IMR-90 (cell line): ENCODE results near the gene ATP12A.

ENCODE experiments used
- CHD1 ChIP-seq: IDR thresholded peaks from 2 replicates; pipeline ENCODE4 v1.6.1; 2012; ENCODE audit warnings: low read depth, low read length, improper control_type of control experiment
- FOS ChIP-seq: fragments of 150-350 bp; IDR thresholded peaks from 2 replicates; pipeline ENCODE4 v1.6.1; 2016; ENCODE audit warnings: low read depth, low read length
- MXI1 ChIP-seq: IDR thresholded peaks from 2 replicates; pipeline ENCODE4 v1.6.1; 2012; ENCODE audit warnings: low read depth, mild to moderate bottlenecking, low read length, moderate library complexity, borderline replicate concordance
- POLR2A ChIP-seq: IDR thresholded peaks from 2 replicates; pipeline ENCODE4 v1.6.1; 2012; ENCODE audit warnings: mild to moderate bottlenecking, low read depth, low read length
- RFX5 ChIP-seq: IDR thresholded peaks from 2 replicates; pipeline ENCODE4 v1.8.0; 2012; ENCODE audit warnings: low read depth, mild to moderate bottlenecking, low read length, moderate library complexity
- SMC3 ChIP-seq: fragments of 150-350 bp; IDR thresholded peaks from 2 replicates; pipeline ENCODE4 v1.6.1; 2016; ENCODE audit warnings: low read depth, mild to moderate bottlenecking, antibody characterized with exemption, low read length, moderate library complexity
- TF ChIP-seq, protein P1 (sequence below): fragments of 150-350 bp; IDR thresholded peaks from 2 replicates; pipeline ENCODE4 v1.6.1; 2017; ENCODE audit warnings: mild to moderate bottlenecking, antibody characterized with exemption, low read length, low read depth
- TF ChIP-seq, protein P2 (sequence below): conservative IDR thresholded peaks from 2 replicates; pipeline ENCODE4 v1.5.1; 2012; ENCODE audit warnings: mild to moderate bottlenecking, low read depth, low read length, improper control_type of control experiment
- TF ChIP-seq, protein P3 (sequence below): fragments of 150-350 bp; IDR thresholded peaks from 2 replicates; pipeline ENCODE4 v1.6.1; 2016; ENCODE audit warnings: low read depth, mild to moderate bottlenecking, low read length, moderate library complexity, borderline replicate concordance

DNA sequence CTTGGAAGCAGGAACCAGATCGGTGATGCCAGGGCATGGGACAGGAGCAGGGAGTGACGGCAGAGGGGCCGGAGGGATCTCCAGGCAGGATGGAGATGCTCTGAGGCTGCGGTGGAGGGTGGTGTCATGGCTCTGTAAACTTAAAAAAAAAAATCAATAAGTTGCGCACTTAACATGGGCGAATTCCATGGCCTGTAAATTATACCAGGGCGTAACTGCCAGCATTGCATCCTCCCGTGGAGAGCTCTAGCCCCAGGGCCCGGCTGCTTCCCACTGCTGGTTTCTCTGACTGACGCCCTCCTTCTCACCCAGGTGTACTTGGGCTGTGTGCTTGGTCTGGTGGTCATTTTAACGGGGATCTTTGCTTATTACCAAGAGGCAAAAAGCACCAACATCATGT lies 8.7 kb downstream of the ATP12A start:
- TF ChIP-seq MXI1 (no peak), RFX5 (no peak), POLR2A (no peak), SMC3 (no peak), CHD1 (no peak), FOS (no peak)
- TF ChIP-seq, protein P1, sequence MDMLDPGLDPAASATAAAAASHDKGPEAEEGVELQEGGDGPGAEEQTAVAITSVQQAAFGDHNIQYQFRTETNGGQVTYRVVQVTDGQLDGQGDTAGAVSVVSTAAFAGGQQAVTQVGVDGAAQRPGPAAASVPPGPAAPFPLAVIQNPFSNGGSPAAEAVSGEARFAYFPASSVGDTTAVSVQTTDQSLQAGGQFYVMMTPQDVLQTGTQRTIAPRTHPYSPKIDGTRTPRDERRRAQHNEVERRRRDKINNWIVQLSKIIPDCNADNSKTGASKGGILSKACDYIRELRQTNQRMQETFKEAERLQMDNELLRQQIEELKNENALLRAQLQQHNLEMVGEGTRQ = no peak
- TF ChIP-seq, protein P2, sequence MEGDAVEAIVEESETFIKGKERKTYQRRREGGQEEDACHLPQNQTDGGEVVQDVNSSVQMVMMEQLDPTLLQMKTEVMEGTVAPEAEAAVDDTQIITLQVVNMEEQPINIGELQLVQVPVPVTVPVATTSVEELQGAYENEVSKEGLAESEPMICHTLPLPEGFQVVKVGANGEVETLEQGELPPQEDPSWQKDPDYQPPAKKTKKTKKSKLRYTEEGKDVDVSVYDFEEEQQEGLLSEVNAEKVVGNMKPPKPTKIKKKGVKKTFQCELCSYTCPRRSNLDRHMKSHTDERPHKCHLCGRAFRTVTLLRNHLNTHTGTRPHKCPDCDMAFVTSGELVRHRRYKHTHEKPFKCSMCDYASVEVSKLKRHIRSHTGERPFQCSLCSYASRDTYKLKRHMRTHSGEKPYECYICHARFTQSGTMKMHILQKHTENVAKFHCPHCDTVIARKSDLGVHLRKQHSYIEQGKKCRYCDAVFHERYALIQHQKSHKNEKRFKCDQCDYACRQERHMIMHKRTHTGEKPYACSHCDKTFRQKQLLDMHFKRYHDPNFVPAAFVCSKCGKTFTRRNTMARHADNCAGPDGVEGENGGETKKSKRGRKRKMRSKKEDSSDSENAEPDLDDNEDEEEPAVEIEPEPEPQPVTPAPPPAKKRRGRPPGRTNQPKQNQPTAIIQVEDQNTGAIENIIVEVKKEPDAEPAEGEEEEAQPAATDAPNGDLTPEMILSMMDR = no peak
- TF ChIP-seq, protein P3, sequence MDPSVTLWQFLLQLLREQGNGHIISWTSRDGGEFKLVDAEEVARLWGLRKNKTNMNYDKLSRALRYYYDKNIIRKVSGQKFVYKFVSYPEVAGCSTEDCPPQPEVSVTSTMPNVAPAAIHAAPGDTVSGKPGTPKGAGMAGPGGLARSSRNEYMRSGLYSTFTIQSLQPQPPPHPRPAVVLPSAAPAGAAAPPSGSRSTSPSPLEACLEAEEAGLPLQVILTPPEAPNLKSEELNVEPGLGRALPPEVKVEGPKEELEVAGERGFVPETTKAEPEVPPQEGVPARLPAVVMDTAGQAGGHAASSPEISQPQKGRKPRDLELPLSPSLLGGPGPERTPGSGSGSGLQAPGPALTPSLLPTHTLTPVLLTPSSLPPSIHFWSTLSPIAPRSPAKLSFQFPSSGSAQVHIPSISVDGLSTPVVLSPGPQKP = no peak
